ENCODE results near the gene ZNF148. TPM values are rescaled to one million over a fixed set of nuclear protein-coding genes. Genes with fewer than 3 reads are reported as not detected.

Gene ZNF148
- total RNA-seq, 1 donor from 2014 or later = 31.6 TPM

DNA sequence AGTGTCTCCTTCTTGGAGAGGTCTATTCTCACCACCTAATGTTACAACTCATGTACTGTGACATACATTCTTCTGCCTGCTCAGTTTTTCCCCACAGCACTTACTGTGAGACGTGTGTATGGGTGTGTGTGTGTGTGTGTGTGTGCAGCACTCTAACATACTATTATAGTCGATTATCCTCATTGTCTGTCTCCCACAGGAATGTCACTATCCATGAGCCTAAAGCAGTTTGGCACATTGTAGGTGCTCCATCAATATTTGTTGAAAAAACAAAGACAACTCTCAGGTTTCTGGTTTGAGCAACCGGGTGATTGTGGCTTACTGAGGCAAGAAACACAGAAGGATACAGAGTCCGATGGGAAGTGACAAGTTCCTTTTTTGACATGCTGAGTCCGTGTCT lies 8.6 kb upstream of the ZNF148 start:
- Mint-ChIP-seq H3K9me3 (ENCODE audit: unreplicated experiment) (no peaks in the 10 kb centered on the region), H3K36me3 (ENCODE audit: unreplicated experiment) (no peaks in the 10 kb centered on the region), H3K4me1 (ENCODE audit: low read depth, unreplicated experiment) (no peaks in the 10 kb centered on the region), H3K4me3 (ENCODE audit: unreplicated experiment) (no peak overlapping the region), H3K27ac (ENCODE audit: unreplicated experiment) (no peak overlapping the region), H3K27me3 (ENCODE audit: unreplicated experiment) (peaks cover 2% of the 10 kb centered on the region)
- TF ChIP-seq CTCF (IDR thresholded peaks at IDR 0.05; ENCODE audit: partially characterized antibody, unreplicated experiment) = no peak
- no peak for DNase-seq

DNA sequence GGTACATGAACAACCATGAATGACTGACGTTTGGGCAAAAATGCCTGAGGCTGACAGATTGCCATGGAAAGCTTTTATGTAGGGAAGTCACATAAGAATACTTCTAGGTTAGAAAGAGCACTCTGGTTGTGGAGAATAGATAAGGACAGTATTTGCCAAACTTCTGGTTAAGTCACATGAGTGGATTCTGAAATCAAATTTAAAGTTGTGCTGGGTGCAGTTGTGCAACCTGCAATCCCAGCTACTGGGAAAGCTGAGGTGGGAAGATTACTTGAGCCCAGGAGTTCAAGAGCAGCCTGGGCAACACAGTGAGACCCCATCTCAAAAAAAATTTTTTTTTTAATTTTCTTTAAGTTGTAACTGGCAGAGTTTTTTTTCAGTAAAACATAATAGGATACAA lies 7.2 kb upstream of the ZNF148 start:
- no peaks in the 10 kb centered on the region for H3K4me1 Mint-ChIP-seq (ENCODE audit: low read depth, unreplicated experiment)
- H3K36me3 Mint-ChIP-seq (ENCODE audit: unreplicated experiment) = no peaks in the 10 kb centered on the region
- H3K4me3 Mint-ChIP-seq (ENCODE audit: unreplicated experiment) = no peak overlapping the region
- H3K27me3 Mint-ChIP-seq (ENCODE audit: unreplicated experiment) = peaks cover 2% of the 10 kb centered on the region
- DNase-seq = no peak
- H3K9me3 Mint-ChIP-seq (ENCODE audit: unreplicated experiment) = no peaks in the 10 kb centered on the region
- H3K27ac Mint-ChIP-seq (ENCODE audit: unreplicated experiment) = no peak overlapping the region
- no peak for TF ChIP-seq CTCF (IDR thresholded peaks at IDR 0.05; ENCODE audit: partially characterized antibody, unreplicated experiment)

DNA sequence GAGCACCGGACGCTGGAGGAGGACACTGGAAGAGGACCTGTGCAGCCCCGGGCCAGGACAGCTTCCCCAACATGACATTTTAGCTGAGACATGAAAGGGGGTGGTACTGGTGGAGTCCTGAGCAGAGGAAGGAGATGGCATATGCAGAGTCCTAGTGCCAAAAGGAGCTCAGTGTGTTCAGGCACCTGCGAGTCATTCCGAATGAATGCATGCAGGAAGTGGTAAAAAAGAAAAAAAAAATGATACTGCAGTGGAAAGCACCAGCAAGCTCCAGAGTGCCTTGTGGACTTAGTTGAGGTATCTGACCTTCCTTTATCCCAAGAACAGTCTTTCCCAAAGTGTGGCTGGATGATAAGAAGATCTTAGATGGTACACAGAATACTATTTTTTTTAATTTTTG lies 6.6 kb upstream of the ZNF148 start:
- Mint-ChIP-seq H3K27me3 (ENCODE audit: unreplicated experiment) (peaks cover 2% of the 10 kb centered on the region), H3K4me1 (ENCODE audit: low read depth, unreplicated experiment) (no peaks in the 10 kb centered on the region), H3K4me3 (ENCODE audit: unreplicated experiment) (no peak overlapping the region), H3K36me3 (ENCODE audit: unreplicated experiment) (no peaks in the 10 kb centered on the region), H3K9me3 (ENCODE audit: unreplicated experiment) (no peaks in the 10 kb centered on the region), H3K27ac (ENCODE audit: unreplicated experiment) (no peak overlapping the region)
- no peak for DNase-seq
- TF ChIP-seq CTCF (IDR thresholded peaks at IDR 0.05; ENCODE audit: partially characterized antibody, unreplicated experiment) = no peak

- Mint-ChIP-seq H3K36me3 (ENCODE audit: unreplicated experiment) (no peaks in the 10 kb centered on the region), H3K4me3 (ENCODE audit: unreplicated experiment) (no peak overlapping the region), H3K4me1 (ENCODE audit: low read depth, unreplicated experiment) (peaks cover under 1% of the 10 kb centered on the region), H3K9me3 (ENCODE audit: unreplicated experiment) (no peaks in the 10 kb centered on the region), H3K27me3 (ENCODE audit: unreplicated experiment) (peaks cover 2% of the 10 kb centered on the region), H3K27ac (ENCODE audit: unreplicated experiment) (no peak overlapping the region)
- TF ChIP-seq CTCF (IDR thresholded peaks at IDR 0.05; ENCODE audit: partially characterized antibody, unreplicated experiment) = no peak
- DNase-seq = no peak
Measured at GRCh38 chr3:125381314-125381713, 6.2 kb upstream of the ZNF148 start.

GRCh38 chr3:125379483-125379882 lies 4.4 kb upstream of the ZNF148 start:
- DNase-seq = no peak
- peaks cover 3% of the 10 kb centered on the region for H3K9me3 Mint-ChIP-seq (ENCODE audit: unreplicated experiment)
- peaks cover 4% of the 10 kb centered on the region for H3K4me1 Mint-ChIP-seq (ENCODE audit: low read depth, unreplicated experiment)
- TF ChIP-seq CTCF (IDR thresholded peaks at IDR 0.05; ENCODE audit: partially characterized antibody, unreplicated experiment) = no peak
- H3K27me3 Mint-ChIP-seq (ENCODE audit: unreplicated experiment) = peaks cover 5% of the 10 kb centered on the region
- H3K27ac Mint-ChIP-seq (ENCODE audit: unreplicated experiment) = no peak overlapping the region
- no peaks in the 10 kb centered on the region for H3K36me3 Mint-ChIP-seq (ENCODE audit: unreplicated experiment)
- no peak overlapping the region for H3K4me3 Mint-ChIP-seq (ENCODE audit: unreplicated experiment)

Data from glutamatergic neuron (in vitro differentiated cells).